Neural cell (in vitro differentiated cells): ENCODE data around the gene OGFR. TPM values are rescaled to one million over a fixed set of nuclear protein-coding genes. Genes with fewer than 3 reads are reported as not detected.

Source experiments
- H2AFZ ChIP-seq: fragments of 200-600, 300-800 bp; sonication (generic), shearing (Covaris generic); 2 replicates; pipeline ENCODE4 v1.6.0; 2014; ENCODE audit warnings: low read depth, mild to moderate bottlenecking, antibody characterized with exemption, low read length, moderate library complexity
- H3F3A ChIP-seq: fragments of 200-600 bp; shearing (Covaris generic); 2 replicates; pipeline ENCODE4 v1.6.1; 2016; ENCODE audit warnings: mild to moderate bottlenecking, moderate library complexity, mixed read lengths, antibody characterized with exemption, low read length; ENCODE audit not compliant: insufficient read depth, poor library complexity, severe bottlenecking
- H3K27ac ChIP-seq: fragments of 200-600, 300-800 bp; sonication (generic), shearing (Covaris generic); 2 replicates; pipeline ENCODE4 v1.5.1; 2014; ENCODE audit warnings: mild to moderate bottlenecking, low read length, moderate library complexity
- H3K27me3 ChIP-seq: fragments of 300-800, 200-600 bp; sonication (generic), shearing (Covaris generic); 2 replicates; pipeline ENCODE4 v1.6.0; 2014; ENCODE audit warnings: mild to moderate bottlenecking, low read depth, low read length, moderate library complexity; ENCODE audit not compliant: insufficient read depth
- H3K36me3 ChIP-seq: fragments of 300-800, 200-600 bp; sonication (generic), shearing (Covaris generic); 2 replicates; pipeline ENCODE4 v1.5.1; 2014; ENCODE audit warnings: mild to moderate bottlenecking, antibody characterized with exemption, low read length, moderate library complexity; ENCODE audit not compliant: insufficient read depth
- H3K4me2 ChIP-seq: fragments of 300-800, 200-600 bp; sonication (generic), shearing (Covaris generic); 2 replicates; pipeline ENCODE4 v1.6.0; 2014; ENCODE audit warnings: mild to moderate bottlenecking, low read length
- H3K4me3 ChIP-seq: fragments of 300-800, 200-600 bp; sonication (generic), shearing (Covaris generic); 2 replicates; pipeline ENCODE4 v1.5.1; 2014; ENCODE audit warnings: mild to moderate bottlenecking, low read length, moderate library complexity
- H3K79me2 ChIP-seq: fragments of 200-600 bp; shearing (Covaris generic); replicated peaks from 2 replicates; pipeline ENCODE4 v1.6.0; 2014; ENCODE audit warnings: mild to moderate bottlenecking, low read length, moderate library complexity; ENCODE audit not compliant: insufficient read depth
- H3K9ac ChIP-seq: fragments of 300-800, 200-600 bp; sonication (generic), shearing (Covaris generic); 2 replicates; pipeline ENCODE4 v1.6.1; 2016; ENCODE audit warnings: mild to moderate bottlenecking, low read length, mixed read lengths
- H3K9me2 ChIP-seq: fragments of 200-600 bp; shearing (Covaris generic); 2 replicates; pipeline ENCODE4 v1.6.1; 2016; ENCODE audit warnings: mild to moderate bottlenecking, low read length, mixed read lengths; ENCODE audit not compliant: insufficient read depth
- H3K9me3 ChIP-seq: fragments of 200-600, 300-800 bp; sonication (generic), shearing (Covaris generic); 2 replicates; pipeline ENCODE4 v1.6.1; 2016; ENCODE audit warnings: mild to moderate bottlenecking, mixed run types, low read length, moderate library complexity, mixed read lengths
- H4K20me1 ChIP-seq: fragments of 200-600 bp; shearing (Covaris generic); 2 replicates; pipeline ENCODE4 v1.6.1; 2016; ENCODE audit warnings: mild to moderate bottlenecking, mixed run types; ENCODE audit not compliant: insufficient read depth
- EP300 ChIP-seq: fragments of 450-650 bp; conservative IDR thresholded peaks from 2 replicates; pipeline ENCODE4 v1.6.1; 2014; ENCODE audit warnings: antibody characterized with exemption, mild to moderate bottlenecking, moderate library complexity; ENCODE audit not compliant: poor library complexity, severe bottlenecking
- EZH2 ChIP-seq: fragments of 200-600, 300-800 bp; shearing (Covaris generic), sonication (generic); IDR thresholded peaks from 2 replicates; pipeline ENCODE4 v1.6.1; 2014; ENCODE audit warnings: antibody characterized with exemption, low read length, borderline replicate concordance, mild to moderate bottlenecking; ENCODE audit not compliant: insufficient read depth, poor library complexity, severe bottlenecking
- MXI1 ChIP-seq: fragments of 450-650 bp; conservative IDR thresholded peaks from 2 replicates; pipeline ENCODE4 v1.6.1; 2014; ENCODE audit warnings: antibody characterized with exemption, mild to moderate bottlenecking; ENCODE audit not compliant: poor library complexity, severe bottlenecking
- POLR2AphosphoS5 ChIP-seq: IDR thresholded peaks from 2 replicates; pipeline ENCODE4 v1.6.1; 2012
- RAD21 ChIP-seq: fragments of 450-650 bp; conservative IDR thresholded peaks from 2 replicates; pipeline ENCODE4 v1.6.1; 2014; ENCODE audit warnings: antibody characterized with exemption, mild to moderate bottlenecking, moderate library complexity
- REST ChIP-seq: IDR thresholded peaks from 2 replicates; pipeline ENCODE4 v1.6.1; 2012; ENCODE audit warnings: borderline replicate concordance
- SMC3 ChIP-seq: fragments of 450-650 bp; conservative IDR thresholded peaks from 2 replicates; pipeline ENCODE4 v1.6.1; 2014; ENCODE audit warnings: antibody characterized with exemption, mild to moderate bottlenecking, moderate library complexity; ENCODE audit not compliant: poor library complexity
- TAF1 ChIP-seq: IDR thresholded peaks from 2 replicates; pipeline ENCODE4 v1.6.1; 2012; ENCODE audit warnings: low read depth
- polyA plus RNA-seq: library from polyadenylated mRNA; depleted of rRNA; stranded (reverse); fragments of >200 nt; gene quantifications from 2 replicates; pipeline ENCODE4 v1.2.3, GENCODE V29; 2014
- TF ChIP-seq, protein P1 (sequence below): fragments of 450-650 bp; IDR thresholded peaks from 2 replicates; pipeline ENCODE4 v1.5.1; 2014; ENCODE audit warnings: antibody characterized with exemption, mild to moderate bottlenecking, moderate library complexity; ENCODE audit not compliant: poor library complexity, severe bottlenecking

OGFR gene
- polyA plus RNA-seq, 1 donor from 2014 or later: 15.6 TPM

- Histone ChIP-seq H3K9me3 (no peaks in the 10 kb centered on the region), H3K4me3 (no peak overlapping the region), H3K36me3 (no peaks in the 10 kb centered on the region), H3K9me2 (no peaks in the 10 kb centered on the region), H3K4me2 (no peak overlapping the region), H3K9ac (no peak overlapping the region), H3K27me3 (peaks cover 25% of the 10 kb centered on the region), H3K79me2 (no peaks in the 10 kb centered on the region), H3F3A (no peaks in the 10 kb centered on the region), H2AFZ (no peak overlapping the region), H4K20me1 (no peaks in the 10 kb centered on the region), H3K27ac (no peak overlapping the region)
- TF ChIP-seq EP300 (no peak), POLR2AphosphoS5 (no peak), MXI1 (no peak), EZH2 (no peak), TAF1 (no peak), REST (no peak), SMC3 (no peak)
- TF ChIP-seq, protein P1, sequence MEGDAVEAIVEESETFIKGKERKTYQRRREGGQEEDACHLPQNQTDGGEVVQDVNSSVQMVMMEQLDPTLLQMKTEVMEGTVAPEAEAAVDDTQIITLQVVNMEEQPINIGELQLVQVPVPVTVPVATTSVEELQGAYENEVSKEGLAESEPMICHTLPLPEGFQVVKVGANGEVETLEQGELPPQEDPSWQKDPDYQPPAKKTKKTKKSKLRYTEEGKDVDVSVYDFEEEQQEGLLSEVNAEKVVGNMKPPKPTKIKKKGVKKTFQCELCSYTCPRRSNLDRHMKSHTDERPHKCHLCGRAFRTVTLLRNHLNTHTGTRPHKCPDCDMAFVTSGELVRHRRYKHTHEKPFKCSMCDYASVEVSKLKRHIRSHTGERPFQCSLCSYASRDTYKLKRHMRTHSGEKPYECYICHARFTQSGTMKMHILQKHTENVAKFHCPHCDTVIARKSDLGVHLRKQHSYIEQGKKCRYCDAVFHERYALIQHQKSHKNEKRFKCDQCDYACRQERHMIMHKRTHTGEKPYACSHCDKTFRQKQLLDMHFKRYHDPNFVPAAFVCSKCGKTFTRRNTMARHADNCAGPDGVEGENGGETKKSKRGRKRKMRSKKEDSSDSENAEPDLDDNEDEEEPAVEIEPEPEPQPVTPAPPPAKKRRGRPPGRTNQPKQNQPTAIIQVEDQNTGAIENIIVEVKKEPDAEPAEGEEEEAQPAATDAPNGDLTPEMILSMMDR: no peak
These were observed 10.1 kb downstream of the OGFR start for GRCh38 chr20:62814709-62815065.

GRCh38 chr20:62815066-62815991 is 10.7 kb downstream of the OGFR start:
- H2AFZ ChIP-seq: no peak overlapping the region
- no peak overlapping the region for H3K9ac ChIP-seq
- H3K9me3 ChIP-seq: no peaks in the 10 kb centered on the region
- H3K4me3 ChIP-seq: no peak overlapping the region
- no peaks in the 10 kb centered on the region for H3K9me2 ChIP-seq
- H4K20me1 ChIP-seq: no peaks in the 10 kb centered on the region
- peaks cover 25% of the 10 kb centered on the region for H3K27me3 ChIP-seq
- TF ChIP-seq, protein P1: no peak
- TF ChIP-seq POLR2AphosphoS5 (no peak), RAD21 (no peak), TAF1 (no peak)
- no peak overlapping the region for H3K4me2 ChIP-seq
- no peak overlapping the region for H3K27ac ChIP-seq
- no peaks in the 10 kb centered on the region for H3K79me2 ChIP-seq
- no peaks in the 10 kb centered on the region for H3F3A ChIP-seq
- H3K36me3 ChIP-seq: no peaks in the 10 kb centered on the region
